Activated CD4-positive, alpha-beta T cell treated with anti-CD3 and anti-CD28 coated beads, Interleukin-2, Interleukin-6, amounts not matched to agents 100 ng/mL and 50 ng/mL, durations not matched to agents 16 hours and 8 hours (primary cell): ENCODE data around the gene PHEX.

Experiments
- DNase-seq: peaks from one replicate; pipeline ENCODE4 v3.0.0-alpha.2; 2020

The PHEX gene

GRCh38 chrX:22159071-22159470 lies 126.9 kb downstream of the PHEX start:
- no peak for DNase-seq

- no peak for DNase-seq
These were observed 131.2 kb downstream of the PHEX start for GRCh38 chrX:22163326-22163725.

- DNase-seq: no peak
These were observed 132.8 kb downstream of the PHEX start for GRCh38 chrX:22164770-22165388.

- DNase-seq: no peak
These were observed 133.8 kb downstream of the PHEX start for GRCh38 chrX:22165732-22166457.

- DNase-seq: peak; percentile 6
These were observed 139.3 kb downstream of the PHEX start for GRCh38 chrX:22171287-22172060.

- DNase-seq: no peak
These were observed 141.8 kb downstream of the PHEX start for GRCh38 chrX:22173966-22174365.

- DNase-seq: peak; percentile 2
These were observed 145.9 kb downstream of the PHEX start for GRCh38 chrX:22177950-22178515.

GRCh38 chrX:22184096-22184495 lies 152.0 kb downstream of the PHEX start:
- DNase-seq: no peak

- DNase-seq: peak; percentile 4
These were observed 154.0 kb downstream of the PHEX start for GRCh38 chrX:22186165-22186564.

- peak; percentile 70 for DNase-seq
These were observed 160.4 kb downstream of the PHEX start for GRCh38 chrX:22192419-22193060.

GRCh38 chrX:22193851-22194659 lies 161.9 kb downstream of the PHEX start:
- DNase-seq: no peak

GRCh38 chrX:22194660-22194945 lies 162.5 kb downstream of the PHEX start:
- no peak for DNase-seq

- no peak for DNase-seq
These were observed 164.0 kb downstream of the PHEX start for GRCh38 chrX:22196149-22196548.

GRCh38 chrX:22202251-22202650 lies 170.1 kb downstream of the PHEX start:
- no peak for DNase-seq

- no peak for DNase-seq
These were observed 171.1 kb downstream of the PHEX start for GRCh38 chrX:22203186-22203585.

GRCh38 chrX:22206781-22207180 lies 174.7 kb downstream of the PHEX start:
- no peak for DNase-seq

- no peak for DNase-seq
These were observed 188.8 kb downstream of the PHEX start for GRCh38 chrX:22220941-22221340.

- no peak for DNase-seq
These were observed 202.3 kb downstream of the PHEX start for GRCh38 chrX:22234380-22234779.

- DNase-seq: no peak
These were observed 205.4 kb downstream of the PHEX start for GRCh38 chrX:22237479-22237878.

GRCh38 chrX:22246620-22247019 lies 214.5 kb downstream of the PHEX start:
- no peak for DNase-seq

GRCh38 chrX:22247169-22247568 lies 215.0 kb downstream of the PHEX start:
- no peak for DNase-seq

- DNase-seq: no peak
These were observed 216.3 kb downstream of the PHEX start for GRCh38 chrX:22248401-22248800.
